Left lung (tissue), 10 donors: ENCODE results near the gene TAGLN2. TPM values are rescaled to one million over a fixed set of nuclear protein-coding genes. Genes with fewer than 3 reads are reported as not detected.
"Not testable (repeated sequence)": the region's sequence is repeated elsewhere in the genome, so short reads cannot be mapped to it uniquely, and the experiment has no call there.

Source experiments
- ATAC-seq: fragments of 200-7000 bp; cut with Tn5 transposase; one replicate; pipeline ENCODE4 v1.9.1; 2020; ENCODE audit warnings: moderate library complexity
- DNase-seq, 4 donors: peaks; one replicate each; pipeline ENCODE4 v3.0.0-alpha.2; 2013 to 2020
- H3K27ac ChIP-seq, 2 donors: fragments of 200-600 bp; sonication (generic) in 1 of 2; one replicate each; pipeline versions ENCODE4 v1.5.0 to v1.8.0; 2020 to 2021
- H3K27me3 ChIP-seq, 2 donors: fragments of 200-600 bp; sonication (generic) in 1 of 2; one replicate each; pipeline versions ENCODE4 v1.5.0 to v1.8.0; 2020 to 2021
- H3K36me3 ChIP-seq, 2 donors: fragments of 200-600 bp; sonication (generic) in 1 of 2; one replicate each; pipeline versions ENCODE4 v1.5.0 to v1.8.0; 2020 to 2021
- H3K4me1 ChIP-seq, 2 donors: fragments of 200-600 bp; one replicate each; pipeline ENCODE4 v1.8.0; 2021
- H3K4me3 ChIP-seq, 2 donors: fragments of 200-600 bp; sonication (generic) in 1 of 2; one replicate each; pipeline versions ENCODE4 v1.5.0 to v1.8.0; 2020 to 2021; ENCODE audit warnings: mild to moderate bottlenecking in 1 of 2
- H3K9me3 ChIP-seq, 2 donors: fragments of 200-600 bp; sonication (generic) in 1 of 2; one replicate each; pipeline versions ENCODE4 v1.5.0 to v1.8.0; 2020 to 2021
- CTCF ChIP-seq, 2 donors: fragments of 200-600 bp; sonication (generic) in 1 of 2; IDR thresholded peaks; one replicate each; pipeline versions ENCODE4 v1.5.0 to v1.8.0; 2021; ENCODE audit warnings: antibody characterized with exemption in 2 of 2
- intact Hi-C, 2 donors: fragments of 100-400 bp; cut with DNase I; formaldehyde crosslinking; loops; one replicate each; pipeline versions ENCODE4 v1.11.2 to v1.14.2; 2022
- polyA plus RNA-seq, 6 donors: library from polyadenylated mRNA; unstranded; fragments of 120-200 nt; gene quantifications; one replicate each; pipeline ENCODE4 v1.2.1, GENCODE V29; 2013; ENCODE audit not compliant: insufficient read length in 6 of 6
- total RNA-seq, 2 donors: library from RNA; stranded (reverse); fragmentation: NEBNext Ultra II Directional; extraction: Animal tissue kit (Norgen Biotek cat#: 25700); gene quantifications; one replicate each; pipeline ENCODE4 v1.2.1, GENCODE V29; 2021
- donor health status: DM: no; HTN: yes; CAD: no.
- donor health status: DM: no; HTN: no; CAD: no.

The TAGLN2 gene
- total and polyA plus RNA-seq, 8 donors, result 301 to 617 (median 349) TPM

GRCh38 chr1:159900086-159900680 is 25.1 kb downstream of the TAGLN2 start, which contains the start of gene CFAP45:
Gene CFAP45 (minus strand): TSS chr1:159900165. CDS start chr1:159900098, 67 bp downstream.
- no peaks in the 10 kb centered on the region for H3K9me3 ChIP-seq
- intact Hi-C loops, result no loop called here
- H3K27me3 ChIP-seq, result no peaks in the 10 kb centered on the region
- no peak within 1 kb of the TSS for H3K4me3 ChIP-seq
- ATAC-seq (peak; percentile 92), DNase-seq (peak; percentile 57 to 94 (median 90))
- H3K4me1 ChIP-seq, result peaks cover 14 to 55% of the 10 kb centered on the region in 2 donors
- H3K27ac ChIP-seq, result peak within 1 kb of the TSS; percentile 28 to 78
- no peaks in the 10 kb centered on the region for H3K36me3 ChIP-seq
- TF ChIP-seq CTCF (IDR thresholded peaks at IDR 0.05), result no peak

DNA sequence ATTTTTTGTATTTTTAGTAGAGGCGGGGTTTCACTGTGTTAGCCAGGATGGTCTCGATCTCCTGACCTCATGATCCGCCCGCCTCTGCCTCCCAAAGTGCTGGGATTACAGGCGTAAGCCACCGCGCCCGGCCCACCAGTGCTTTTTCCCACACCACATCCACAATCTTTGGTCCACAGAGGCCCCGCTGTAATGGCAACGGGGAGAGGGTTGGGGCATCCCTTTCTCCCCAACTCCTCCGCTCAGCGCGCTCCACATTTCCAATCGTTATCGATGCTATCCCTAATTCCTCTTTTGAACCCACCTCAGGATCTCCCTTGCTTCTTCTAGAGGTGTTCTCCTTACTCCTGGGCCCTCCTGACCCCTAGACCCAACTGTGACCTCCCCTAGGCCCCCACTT is 25.7 kb downstream of the TAGLN2 start:
- DNase-seq, H3K27me3 ChIP-seq, intact Hi-C loops, H3K4me3 ChIP-seq, H3K9me3 ChIP-seq, H3K36me3 ChIP-seq, ATAC-seq: not testable (repeated sequence)
- H3K4me1 ChIP-seq, result peaks cover 14 to 55% of the 10 kb centered on the region in 2 donors
- H3K27ac ChIP-seq, result peak overlapping the region in 1 of 2 donors; percentile 78

GRCh38 chr1:159898527-159898926 is 26.8 kb downstream of the TAGLN2 start:
- no peaks in the 10 kb centered on the region for H3K36me3 ChIP-seq
- DNase-seq (no peak), ATAC-seq (no peak)
- peaks cover 14 to 55% of the 10 kb centered on the region in 2 donors for H3K4me1 ChIP-seq
- no peak overlapping the region for H3K4me3 ChIP-seq
- H3K9me3 ChIP-seq, result no peaks in the 10 kb centered on the region
- TF ChIP-seq CTCF (IDR thresholded peaks at IDR 0.05), result no peak
- H3K27ac ChIP-seq, result peak overlapping the region in 1 of 2 donors; percentile 41
- intact Hi-C loops, result no loop called here
- no peaks in the 10 kb centered on the region for H3K27me3 ChIP-seq

DNA sequence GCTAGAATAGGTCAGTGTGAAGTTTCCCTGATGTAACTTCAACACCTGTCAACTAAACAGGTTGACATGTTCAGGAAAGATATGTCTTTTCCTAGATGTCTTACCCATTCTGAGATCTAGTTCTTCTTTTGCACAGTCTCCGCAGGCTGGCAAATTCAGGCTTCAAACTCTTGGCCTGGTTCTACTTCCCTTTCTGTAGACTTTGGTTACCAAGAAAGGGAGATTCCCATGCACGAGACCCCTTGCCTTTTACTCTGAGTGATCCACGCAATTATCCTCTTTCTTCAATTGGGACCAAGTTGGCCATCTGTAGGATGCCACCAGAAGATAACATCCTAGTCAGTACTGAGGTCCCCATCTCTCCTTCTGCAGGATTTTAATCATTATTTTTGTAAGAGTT is 27.3 kb downstream of the TAGLN2 start:
- Histone ChIP-seq H3K27me3 (no peaks in the 10 kb centered on the region), H3K36me3 (no peaks in the 10 kb centered on the region), H3K4me1 (peaks cover 14 to 55% of the 10 kb centered on the region in 2 donors), H3K9me3 (no peaks in the 10 kb centered on the region), H3K4me3 (no peak overlapping the region), H3K27ac (peak overlapping the region in 1 of 2 donors; percentile 41)
- intact Hi-C loops, result no loop called here
- TF ChIP-seq CTCF (IDR thresholded peaks at IDR 0.05), result no peak
- ATAC-seq, result no peak
- DNase-seq, result no peak

DNA sequence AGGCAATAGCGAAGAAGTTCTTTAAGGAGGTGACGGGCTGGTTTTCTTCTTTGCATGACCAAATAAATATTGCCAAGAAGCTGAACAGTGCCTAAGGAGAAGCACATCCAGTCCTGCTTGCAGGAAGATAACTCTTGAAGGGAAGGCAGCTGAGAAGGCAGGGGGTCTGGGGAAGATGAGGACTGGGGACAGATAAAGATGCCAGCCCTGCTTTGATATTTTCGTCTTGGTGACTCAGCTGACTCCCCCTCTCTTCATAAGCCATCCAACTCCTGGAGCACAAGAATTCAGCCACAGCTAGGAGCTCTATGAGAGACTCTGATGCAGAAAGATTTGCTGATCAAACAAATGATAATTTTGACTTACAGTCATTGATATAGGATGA is 28.8 kb downstream of the TAGLN2 start:
- peaks cover 14 to 48% of the 10 kb centered on the region in 2 donors for H3K4me1 ChIP-seq

More for the DNA sequence above, 28.8 kb downstream of the TAGLN2 start:
- no peak for TF ChIP-seq CTCF (IDR thresholded peaks at IDR 0.05)
- ATAC-seq, result no peak
- H3K27ac ChIP-seq, result peak overlapping the region in 1 of 2 donors; percentile 72
- H3K4me3 ChIP-seq, result no peak overlapping the region
- DNase-seq, result no peak
- intact Hi-C loops, result no loop called here
- H3K36me3 ChIP-seq, result no peaks in the 10 kb centered on the region
- no peaks in the 10 kb centered on the region for H3K27me3 ChIP-seq
- no peaks in the 10 kb centered on the region for H3K9me3 ChIP-seq
